Right lobe of liver (tissue), 4 donors: Measurements from ENCODE around the gene SREBF2.
"Not testable (repeated sequence)": the region's sequence is repeated elsewhere in the genome, so short reads cannot be mapped to it uniquely, and the experiment has no call there.

Experiments used
- CTCF ChIP-seq, 4 donors: fragments of 200-600 bp in 3 of 4; fragments of 450-650 bp in 1 of 4; IDR thresholded peaks; one replicate each; pipeline versions ENCODE4 v1.5.1 to v1.8.0; 2016 to 2022; ENCODE audit warnings: antibody characterized with exemption in 4 of 4, mild to moderate bottlenecking in 2 of 4
- POLR2A ChIP-seq: fragments of 450-650 bp; IDR thresholded peaks from one replicate; pipeline ENCODE4 v1.6.1; 2017; ENCODE audit warnings: antibody characterized with exemption, mild to moderate bottlenecking
- donor health status: DM: no; HTN: no; CAD: no.
- donor health status: DM: no; HTN: no; CAD: no.
- donor health status: DM: no; HTN: yes; CAD: no.

DNA sequence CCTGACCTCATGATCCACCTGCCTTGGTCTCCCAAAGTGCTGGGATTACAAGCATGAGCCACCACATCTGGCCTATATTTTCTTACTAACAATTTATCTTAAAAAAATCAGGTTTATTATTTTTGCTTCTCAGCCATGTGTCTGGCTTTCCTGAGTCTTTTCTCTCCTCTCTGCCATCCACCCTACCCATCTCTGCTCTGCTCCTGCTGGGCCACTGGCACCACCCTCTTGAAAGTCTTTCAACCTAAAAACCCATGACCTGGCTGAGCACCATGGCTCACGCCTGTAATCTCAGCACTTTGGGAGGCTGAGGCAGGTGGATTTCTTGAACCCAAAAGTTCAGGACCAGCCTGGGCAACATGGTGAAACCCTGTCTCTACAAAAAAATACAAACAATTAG lies 37.2 kb downstream of the SREBF2 start:
- TF ChIP-seq CTCF (IDR thresholded peaks at IDR 0.05); POLR2A: not testable (repeated sequence)
